PC-9 (cell line): ENCODE results near the gene MYO3B. TPM values are rescaled to one million over a fixed set of nuclear protein-coding genes. Genes with fewer than 3 reads are reported as not detected.

Source experiments
- BruUV-seq: library from RNA; stranded (reverse); fragments of 400-500 nt; replicated peaks from 2 replicates; lab custom pipeline; 2021; lab: Mats Ljungman, UMichigan
- CTCF ChIA-PET: fragments of 300-600 bp; sonication (Branson Sonifier 250); formaldehyde crosslinking; loops from one replicate; lab custom pipeline; 2022; ENCODE audit warnings: antibody characterized with exemption; lab: Charles Lee
- POLR2A ChIA-PET: fragments of 300-600 bp; sonication (Branson Sonifier 250); formaldehyde crosslinking; loops from one replicate; lab custom pipeline; 2022; ENCODE audit warnings: antibody characterized with exemption; ENCODE audit not compliant: unreplicated experiment; lab: Charles Lee
- DNase-seq, 2 experiments: peaks; one replicate each; pipeline versions ENCODE4 v3.0.0 to v3.0.0-alpha.2; 2015 to 2022; ENCODE audit warnings: mixed read lengths in 1 of 2
- H2AFZ ChIP-seq: fragments of 200-600 bp; sonication (generic); 2 replicates; pipeline ENCODE4 v1.8.1; 2017; ENCODE audit warnings: antibody characterized with exemption
- H3F3A ChIP-seq: fragments of 200-600 bp; sonication (generic); 2 replicates; pipeline ENCODE4 v1.8.1; 2017; ENCODE audit warnings: antibody characterized with exemption, mild to moderate bottlenecking, low read depth; ENCODE audit not compliant: insufficient read depth
- H3K27ac ChIP-seq: fragments of 200-600 bp; sonication (generic); 2 replicates; pipeline ENCODE4 v1.6.1; 2016; ENCODE audit warnings: mixed run types
- H3K27me3 ChIP-seq: fragments of 200-600 bp; sonication (generic); 2 replicates; pipeline ENCODE4 v1.6.1; 2016; ENCODE audit warnings: low read depth, mixed run types; ENCODE audit not compliant: insufficient read depth
- H3K36me3 ChIP-seq: fragments of 200-600 bp; sonication (generic); 2 replicates; pipeline ENCODE4 v1.6.1; 2016; ENCODE audit warnings: low read depth, mixed run types
- H3K4me1 ChIP-seq: fragments of 200-600 bp; sonication (generic); replicated peaks from 2 replicates; pipeline ENCODE4 v1.6.1; 2016; ENCODE audit warnings: mixed run types; ENCODE audit not compliant: insufficient read depth
- H3K4me2 ChIP-seq: fragments of 200-600 bp; sonication (generic); 2 replicates; pipeline ENCODE4 v1.6.1; 2017; ENCODE audit warnings: mixed run types
- H3K4me3 ChIP-seq: fragments of 200-600 bp; sonication (generic); 2 replicates; pipeline ENCODE4 v1.6.1; 2016; ENCODE audit warnings: mixed run types
- H3K79me2 ChIP-seq: fragments of 200-600 bp; sonication (generic); 2 replicates; pipeline ENCODE4 v1.6.1; 2017; ENCODE audit warnings: low read depth, mixed run types
- H3K9me2 ChIP-seq: fragments of 200-600 bp; sonication (generic); 2 replicates; pipeline ENCODE4 v1.8.1; 2017; ENCODE audit warnings: mild to moderate bottlenecking; ENCODE audit not compliant: insufficient read depth
- H3K9me3 ChIP-seq: fragments of 200-600 bp; sonication (generic); 2 replicates; pipeline ENCODE4 v1.8.1; 2016; ENCODE audit warnings: low read depth; ENCODE audit not compliant: insufficient read depth
- H4K20me1 ChIP-seq: fragments of 200-600 bp; sonication (generic); 2 replicates; pipeline ENCODE4 v1.8.1; 2017; ENCODE audit not compliant: insufficient read depth
- CTCF ChIP-seq: fragments of 200-600 bp; sonication (generic); conservative IDR thresholded peaks from 2 replicates; pipeline ENCODE4 v1.6.1; 2017; ENCODE audit warnings: mixed run types, antibody characterized with exemption, mild to moderate bottlenecking, moderate library complexity
- EZH2 ChIP-seq: fragments of 200-600 bp; sonication (generic); IDR thresholded peaks from 2 replicates; pipeline ENCODE4 v1.8.0; 2017; ENCODE audit warnings: antibody characterized with exemption, low read depth
- intact Hi-C: fragments of 100-400 bp; cut with micrococcal nuclease; formaldehyde crosslinking; loops from one replicate; pipeline ENCODE4 v1.10.0; 2022; ENCODE audit not compliant: unreplicated experiment
- total RNA-seq: library from RNA; stranded (reverse); gene quantifications from 2 replicates; pipeline ENCODE4 v1.2.3, GENCODE V29; 2021

Gene MYO3B
- total RNA-seq, 1 experiment from 2014 or later, result 5.3 TPM

- H4K20me1 ChIP-seq, result no peaks in the 10 kb centered on the region
- DNase-seq, result no peak
- TF ChIP-seq EZH2, result no peak
- no peak for TF ChIP-seq CTCF
- H2AFZ ChIP-seq, result no peak overlapping the region
- no peaks in the 10 kb centered on the region for H3K4me1 ChIP-seq
- no peaks in the 10 kb centered on the region for H3K9me2 ChIP-seq
- H3K9me3 ChIP-seq, result no peaks in the 10 kb centered on the region
- no peaks in the 10 kb centered on the region for H3K36me3 ChIP-seq
- intact Hi-C loops, result no loop called here
- no peak overlapping the region for H3K4me2 ChIP-seq
- no peak overlapping the region for H3K4me3 ChIP-seq
- ChIA-PET POLR2A (no interaction called here), CTCF (interaction anchor here (0.5 to 0.6 kb wide), 2 partner anchors 34 to 103 kb away, joined by 3 read pairs; no protein-coding TSS in a partner anchor)
- no peak overlapping the region for H3K27ac ChIP-seq
- H3F3A ChIP-seq, result no peaks in the 10 kb centered on the region
- H3K79me2 ChIP-seq, result no peaks in the 10 kb centered on the region
- BruUV-seq, result no TSS peak
- H3K27me3 ChIP-seq, result no peaks in the 10 kb centered on the region
Observed at GRCh38 chr2:170495896-170496295, 317.9 kb downstream of the MYO3B start.

- no peak overlapping the region for H3K27ac ChIP-seq
- BruUV-seq, result no TSS peak
- H3K4me3 ChIP-seq, result no peak overlapping the region
- no peaks in the 10 kb centered on the region for H3K4me1 ChIP-seq
- H3K4me2 ChIP-seq, result no peak overlapping the region
- no peak for DNase-seq
- no peak for TF ChIP-seq CTCF
- no peak for TF ChIP-seq EZH2
- no peaks in the 10 kb centered on the region for H3K79me2 ChIP-seq
- H3K9me2 ChIP-seq, result no peaks in the 10 kb centered on the region
- no peaks in the 10 kb centered on the region for H3K9me3 ChIP-seq
- H3K27me3 ChIP-seq, result no peaks in the 10 kb centered on the region
- CTCF ChIA-PET, result interaction anchor here (0.6 kb wide), 1 partner anchor 98 kb away, joined by 3 read pairs; no protein-coding TSS in a partner anchor
- no peak overlapping the region for H2AFZ ChIP-seq
- no peaks in the 10 kb centered on the region for H3K36me3 ChIP-seq
- intact Hi-C loops, result no loop called here
- no peaks in the 10 kb centered on the region for H4K20me1 ChIP-seq
- POLR2A ChIA-PET, result no interaction called here
- H3F3A ChIP-seq, result no peaks in the 10 kb centered on the region
Observed at GRCh38 chr2:170498619-170499018, 320.7 kb downstream of the MYO3B start.

- TF ChIP-seq CTCF, result no peak
- no peak for TF ChIP-seq EZH2
- H3K4me2 ChIP-seq, result no peak overlapping the region
- H2AFZ ChIP-seq, result no peak overlapping the region
- no peak overlapping the region for H3K4me3 ChIP-seq
- H3K27me3 ChIP-seq, result no peaks in the 10 kb centered on the region
- no TSS peak for BruUV-seq
- DNase-seq, result no peak
- no peaks in the 10 kb centered on the region for H4K20me1 ChIP-seq
- no peaks in the 10 kb centered on the region for H3K79me2 ChIP-seq
- no peaks in the 10 kb centered on the region for H3K36me3 ChIP-seq
- intact Hi-C loops, result no loop called here
- POLR2A ChIA-PET, result no interaction called here
- no peaks in the 10 kb centered on the region for H3K9me3 ChIP-seq
- no peaks in the 10 kb centered on the region for H3F3A ChIP-seq
- no peaks in the 10 kb centered on the region for H3K4me1 ChIP-seq
- CTCF ChIA-PET, result no interaction called here
- H3K27ac ChIP-seq, result no peak overlapping the region
- H3K9me2 ChIP-seq, result no peaks in the 10 kb centered on the region
Observed at GRCh38 chr2:170500104-170500503, 322.2 kb downstream of the MYO3B start.
